Skeletal muscle tissue (tissue), 4 donors: ENCODE data around the gene AP1S3. TPM values are rescaled to one million over a fixed set of nuclear protein-coding genes. Genes with fewer than 3 reads are reported as not detected.
"Not testable (repeated sequence)": the region's sequence is repeated elsewhere in the genome, so short reads cannot be mapped to it uniquely, and the experiment has no call there.

Source experiments
- H3K27ac ChIP-seq: one replicate; pipeline ENCODE4 v1.7.0; 2013; ENCODE audit warnings: mild to moderate bottlenecking, low read depth, low read length, inconsistent platforms
- H3K27me3 ChIP-seq, 3 donors: one replicate each; pipeline ENCODE4 v1.7.0; 2013; ENCODE audit warnings: low read length in 3 of 3; ENCODE audit not compliant: control insufficient read depth in 3 of 3, insufficient read depth in 3 of 3
- H3K36me3 ChIP-seq, 3 donors: one replicate each; pipeline ENCODE4 v1.7.0; 2013; ENCODE audit warnings: low read length in 3 of 3; ENCODE audit not compliant: control insufficient read depth in 3 of 3, insufficient read depth in 3 of 3
- H3K4me1 ChIP-seq, 3 donors: one replicate each; pipeline ENCODE4 v1.7.0; 2013; ENCODE audit warnings: low read length in 3 of 3, mild to moderate bottlenecking in 3 of 3; ENCODE audit not compliant: control insufficient read depth in 3 of 3, insufficient read depth in 3 of 3
- H3K4me3 ChIP-seq, 3 donors: one replicate each; pipeline ENCODE4 v1.7.0; 2013; ENCODE audit warnings: low read length in 3 of 3
- H3K9ac ChIP-seq, 3 donors: one replicate each; pipeline ENCODE4 v1.7.0; 2013; ENCODE audit warnings: low read length in 3 of 3, mild to moderate bottlenecking in 3 of 3, moderate library complexity in 2 of 3, low read depth in 1 of 3
- H3K9me3 ChIP-seq, 3 donors: one replicate each; pipeline ENCODE4 v1.7.0; 2013; ENCODE audit warnings: low read length in 3 of 3; ENCODE audit not compliant: control insufficient read depth in 3 of 3
- total RNA-seq: library from RNA; depleted of rRNA; stranded (reverse); fragments of >200 nt; gene quantifications from one replicate; pipeline ENCODE4 v1.2.3, GENCODE V29; 2014
- donor health status: Osteomylitis.

Gene AP1S3
- 1.0 TPM for total RNA-seq

- H3K27me3 ChIP-seq: peaks cover 0 to 14% (median 2%) of the 10 kb centered on the region in 3 donors
- H3K27ac ChIP-seq: no peak within 1 kb of the TSS
- H3K4me1 ChIP-seq: peaks cover 6 to 10% (median 7%) of the 10 kb centered on the region in 3 donors
- H3K9ac ChIP-seq: peak within 1 kb of the TSS in 1 of 3 donors; percentile 40
- H3K9me3 ChIP-seq: no peaks in the 10 kb centered on the region
- H3K36me3 ChIP-seq: no peaks in the 10 kb centered on the region
- peak within 1 kb of the TSS; percentile 60 to 66 (median 64) for H3K4me3 ChIP-seq
These were observed at the start of gene AP1S3 for GRCh38 chr2:223837287-223838061. Gene AP1S3, minus strand, starts transcription at chr2:223837582. Its CDS starts 132 bp downstream, at chr2:223837450.

GRCh38 chr2:223887127-223887526, 49.7 kb upstream of the AP1S3 start:
- no peaks in the 10 kb centered on the region for H3K4me1 ChIP-seq

GRCh38 chr2:223886726-223887125, 49.3 kb upstream of the AP1S3 start:
- no peaks in the 10 kb centered on the region for H3K4me1 ChIP-seq
- H3K36me3 ChIP-seq: peaks cover 14 to 42% (median 34%) of the 10 kb centered on the region in 3 donors
- no peak overlapping the region for H3K27ac ChIP-seq
- no peak overlapping the region for H3K4me3 ChIP-seq
- no peak overlapping the region for H3K9ac ChIP-seq
- H3K9me3 ChIP-seq: no peaks in the 10 kb centered on the region
- no peaks in the 10 kb centered on the region for H3K27me3 ChIP-seq

More at GRCh38 chr2:223887127-223887526, 49.7 kb upstream of the AP1S3 start:
- Histone ChIP-seq H3K27me3 (no peaks in the 10 kb centered on the region), H3K9ac (no peak overlapping the region), H3K4me3 (no peak overlapping the region), H3K9me3 (no peaks in the 10 kb centered on the region), H3K27ac (no peak overlapping the region), H3K36me3 (peaks cover 11 to 40% (median 31%) of the 10 kb centered on the region in 3 donors)

- Histone ChIP-seq H3K27ac (no peak overlapping the region), H3K9ac (no peak overlapping the region), H3K4me3 (no peak overlapping the region), H3K27me3 (no peaks in the 10 kb centered on the region), H3K4me1 (no peaks in the 10 kb centered on the region), H3K36me3 (peaks cover 27 to 50% (median 39%) of the 10 kb centered on the region in 3 donors), H3K9me3 (no peaks in the 10 kb centered on the region)
These were observed 47.0 kb upstream of the AP1S3 start for GRCh38 chr2:223884399-223884798.

- H3K36me3 ChIP-seq: peaks cover 34 to 60% (median 46%) of the 10 kb centered on the region in 3 donors
- H3K9me3 ChIP-seq: no peaks in the 10 kb centered on the region
- no peak overlapping the region for H3K4me3 ChIP-seq
- H3K27me3 ChIP-seq: no peaks in the 10 kb centered on the region
- H3K4me1 ChIP-seq: no peaks in the 10 kb centered on the region
- H3K27ac ChIP-seq: no peak overlapping the region
- no peak overlapping the region for H3K9ac ChIP-seq
These were observed 45.3 kb upstream of the AP1S3 start for GRCh38 chr2:223882715-223883114.

GRCh38 chr2:223880796-223881195, 43.4 kb upstream of the AP1S3 start:
- peaks cover 38 to 68% (median 57%) of the 10 kb centered on the region in 3 donors for H3K36me3 ChIP-seq
- H3K4me1 ChIP-seq: no peaks in the 10 kb centered on the region
- H3K9ac ChIP-seq: no peak overlapping the region
- no peak overlapping the region for H3K27ac ChIP-seq
- H3K9me3 ChIP-seq: no peaks in the 10 kb centered on the region
- no peak overlapping the region for H3K4me3 ChIP-seq
- H3K27me3 ChIP-seq: no peaks in the 10 kb centered on the region

DNA sequence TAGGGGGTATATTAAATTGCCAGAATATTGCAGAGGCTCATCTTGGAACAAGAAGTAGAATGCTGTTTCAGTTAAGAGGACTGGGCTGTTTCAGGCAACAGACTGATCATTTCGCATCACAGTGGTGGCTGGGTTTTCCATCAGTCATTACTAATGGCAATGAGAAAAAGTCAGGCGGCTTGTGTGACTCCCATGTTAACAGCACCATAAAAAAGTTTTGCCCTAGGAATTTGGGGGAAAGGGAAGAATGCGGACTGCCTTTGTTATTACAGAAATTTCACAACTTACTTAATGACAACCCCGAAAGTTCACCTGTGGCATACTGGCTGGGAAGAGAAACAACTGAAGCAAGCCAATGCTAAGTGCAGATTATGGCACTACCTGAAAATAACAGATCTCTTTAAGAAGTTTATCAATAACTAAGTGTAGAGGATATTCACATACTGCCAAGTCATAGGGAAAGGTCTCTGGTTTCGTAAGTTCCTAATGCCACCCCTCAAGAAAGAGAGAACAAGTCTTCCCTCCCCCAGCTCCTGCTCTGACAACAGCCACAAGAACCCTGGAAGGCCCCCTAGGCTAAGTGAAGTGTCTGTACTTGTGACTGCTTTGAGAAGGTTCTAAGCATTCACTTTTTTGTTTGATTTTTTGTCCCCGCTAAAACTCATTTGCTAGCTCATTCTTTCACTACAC, 40.5 kb upstream of the AP1S3 start:
- Histone ChIP-seq H3K36me3 (peaks cover 40 to 67% (median 57%) of the 10 kb centered on the region in 3 donors), H3K9me3 (no peaks in the 10 kb centered on the region), H3K27me3 (no peaks in the 10 kb centered on the region), H3K9ac (no peak overlapping the region), H3K4me3 (no peak overlapping the region), H3K4me1 (no peaks in the 10 kb centered on the region), H3K27ac (no peak overlapping the region)

- Histone ChIP-seq H3K36me3 (peaks cover 20 to 44% (median 41%) of the 10 kb centered on the region in 3 donors), H3K9ac (no peak overlapping the region), H3K4me1 (no peaks in the 10 kb centered on the region), H3K9me3 (no peaks in the 10 kb centered on the region), H3K4me3 (no peak overlapping the region), H3K27ac (no peak overlapping the region), H3K27me3 (no peaks in the 10 kb centered on the region)
These were observed 36.3 kb upstream of the AP1S3 start for GRCh38 chr2:223873672-223874071.

- not testable (repeated sequence) for H3K9ac ChIP-seq, H3K4me3 ChIP-seq, H3K27me3 ChIP-seq, H3K9me3 ChIP-seq, H3K4me1 ChIP-seq, H3K27ac ChIP-seq
- H3K36me3 ChIP-seq: peaks cover 11 to 36% (median 33%) of the 10 kb centered on the region in 3 donors
These were observed 35.4 kb upstream of the AP1S3 start for GRCh38 chr2:223872772-223873171.

- not testable (repeated sequence) for H3K27me3 ChIP-seq, H3K4me3 ChIP-seq, H3K4me1 ChIP-seq, H3K9ac ChIP-seq, H3K9me3 ChIP-seq, H3K27ac ChIP-seq
- peaks cover 8 to 27% (median 23%) of the 10 kb centered on the region in 3 donors for H3K36me3 ChIP-seq
These were observed 34.3 kb upstream of the AP1S3 start for GRCh38 chr2:223871661-223872060.
